HEK293T (cell line): ENCODE measurements around the gene TUT1.
"Not testable (repeated sequence)": the region's sequence is repeated elsewhere in the genome, so short reads cannot be mapped to it uniquely, and the experiment has no call there.

Source experiments
- CTCF ChIA-PET: fragments of 350-600 bp; formaldehyde crosslinking; extraction: SDS; loops from one replicate; lab custom pipeline; 2021; ENCODE audit warnings: antibody characterized with exemption, inconsistent platforms; lab: Yijun Ruan, JAX
- POLR2A ChIA-PET: fragments of 350-600 bp; formaldehyde crosslinking; extraction: SDS; loops from one replicate; lab custom pipeline; 2020; ENCODE audit warnings: antibody characterized with exemption, inconsistent platforms; lab: Yijun Ruan, JAX
- DNase-seq: peaks from one replicate; pipeline ENCODE4 v3.0.0; 2012; ENCODE audit warnings: mixed read lengths; ENCODE audit errors: extremely low spot score
- ARNT ChIP-seq: fragments of 450-650 bp; IDR thresholded peaks from 2 replicates; pipeline ENCODE4 v1.6.1; 2017; ENCODE audit warnings: mild to moderate bottlenecking
- BHLHE40 ChIP-seq: fragments of 450-650 bp; IDR thresholded peaks from 2 replicates; pipeline ENCODE4 v1.6.1; 2016; ENCODE audit warnings: mild to moderate bottlenecking, moderate library complexity, borderline replicate concordance
- CTBP1 ChIP-seq: fragments of 450-650 bp; IDR thresholded peaks from 2 replicates; pipeline ENCODE4 v1.6.1; 2016; ENCODE audit warnings: borderline replicate concordance
- ELF4 ChIP-seq: fragments of 450-650 bp; IDR thresholded peaks from 2 replicates; pipeline ENCODE4 v1.6.1; 2017; ENCODE audit warnings: antibody characterized with exemption
- FOXA1 ChIP-seq: fragments of 450-650 bp; IDR thresholded peaks from 2 replicates; pipeline ENCODE4 v1.6.1; 2016; ENCODE audit warnings: mild to moderate bottlenecking
- FOXK2 ChIP-seq: fragments of 450-650 bp; IDR thresholded peaks from 2 replicates; pipeline ENCODE4 v1.6.1; 2016; ENCODE audit warnings: mild to moderate bottlenecking
- FOXM1 ChIP-seq: fragments of 450-650 bp; IDR thresholded peaks from 2 replicates; pipeline ENCODE4 v1.6.1; 2017; ENCODE audit warnings: mild to moderate bottlenecking, borderline replicate concordance
- HDGF ChIP-seq: fragments of 450-650 bp; IDR thresholded peaks from 2 replicates; pipeline ENCODE4 v1.6.1; 2017; ENCODE audit warnings: antibody characterized with exemption, borderline replicate concordance
- L3MBTL2 ChIP-seq: fragments of 450-650 bp; conservative IDR thresholded peaks from 2 replicates; pipeline ENCODE4 v1.6.1; 2016; ENCODE audit warnings: mild to moderate bottlenecking
- LEF1 ChIP-seq: fragments of 450-650 bp; IDR thresholded peaks from 2 replicates; pipeline ENCODE4 v1.6.1; 2017; ENCODE audit warnings: mild to moderate bottlenecking, borderline replicate concordance
- NFRKB ChIP-seq: fragments of 450-650 bp; IDR thresholded peaks from 2 replicates; pipeline ENCODE4 v1.6.1; 2016; ENCODE audit warnings: mild to moderate bottlenecking, moderate library complexity
- PKNOX1 ChIP-seq: fragments of 450-650 bp; IDR thresholded peaks from 2 replicates; pipeline ENCODE4 v1.6.1; 2016
- SP1 ChIP-seq: fragments of 450-650 bp; IDR thresholded peaks from 2 replicates; pipeline ENCODE4 v1.6.1; 2017
- SUZ12 ChIP-seq: fragments of 450-650 bp; IDR thresholded peaks from 2 replicates; pipeline ENCODE4 v1.6.1; 2016; ENCODE audit warnings: mild to moderate bottlenecking
- TARDBP ChIP-seq: fragments of 450-650 bp; IDR thresholded peaks from 2 replicates; pipeline ENCODE4 v1.6.1; 2016
- ZNF384 ChIP-seq: fragments of 450-650 bp; IDR thresholded peaks from 2 replicates; pipeline ENCODE4 v1.6.1; 2016

Gene TUT1

GRCh38 chr11:62575156-62575555 lies 16.2 kb downstream of the TUT1 start:
- DNase-seq, result no peak
- ChIA-PET POLR2A (interaction anchor here (1.7 to 10.8 kb wide), 6 partner anchors 10 to 156 kb away, joined by 4 to 168 read pairs (median 18); partner anchors contain the start of genes MTA2, SCGB1A1 and TUT1), CTCF (interaction anchor here (0.7 to 1.0 kb wide), 3 partner anchors 17 to 150 kb away, joined by 3 to 4 read pairs (median 3); partner anchors contain the start of gene TUT1)
- TF ChIP-seq SP1 (no peak), PKNOX1 (no peak), CTBP1 (no peak)

- POLR2A ChIA-PET, result interaction anchor here (0.6 to 10.8 kb wide), 39 partner anchors 8 to 777 kb away, joined by 3 to 168 read pairs (median 4); partner anchors contain the start of genes AHNAK, B3GAT3, C11orf98 and CSKMT
- TF ChIP-seq FOXM1 (no peak), ARNT (no peak), SUZ12 (no peak), HDGF (no peak), FOXK2 (no peak), L3MBTL2 (no peak)
- CTCF ChIA-PET, result interaction anchor here (0.7 to 1.0 kb wide), 4 partner anchors 14 to 150 kb away, joined by 3 to 7 read pairs (median 4); partner anchors contain the start of gene TUT1
- DNase-seq, result no peak
These were observed 16.8 kb downstream of the TUT1 start for GRCh38 chr11:62574363-62575071.

GRCh38 chr11:62573592-62574362 lies 17.5 kb downstream of the TUT1 start, which contains the start of gene EEF1G:
EEF1G (minus strand) TSS chr11:62573891; CDS start chr11:62573842, 49 bp downstream.
- TF ChIP-seq NFRKB (peak; percentile 15; the same call in 1 of the 2 replicates), SP1 (no peak), PKNOX1 (peak; percentile 73), FOXA1 (no peak), LEF1 (no peak), L3MBTL2 (no peak), ELF4 (peak; percentile 41; the same call in 1 of the 2 replicates), BHLHE40 (no peak), ZNF384 (no peak)
- ChIA-PET CTCF (interaction anchor here (1.0 kb wide), 1 partner anchor 13 kb away, joined by 7 read pairs; no protein-coding TSS in a partner anchor), POLR2A (interaction anchor here (0.6 to 10.8 kb wide), 41 partner anchors 9 to 776 kb away, joined by 3 to 168 read pairs (median 4); partner anchors contain the start of genes AHNAK, B3GAT3, C11orf98 and CSKMT)
- DNase-seq, result peak; percentile 98

GRCh38 chr11:62573006-62573591 lies 18.2 kb downstream of the TUT1 start:
- CTCF ChIA-PET, result interaction anchor here (0.6 to 1.0 kb wide), 2 partner anchors 13 to 180 kb away, joined by 3 to 7 read pairs; no protein-coding TSS in a partner anchor
- DNase-seq, result no peak
- POLR2A ChIA-PET, result interaction anchor here (0.6 to 10.8 kb wide), 40 partner anchors 9 to 775 kb away, joined by 3 to 168 read pairs (median 4); partner anchors contain the start of genes AHNAK, B3GAT3, C11orf98 and CSKMT
- TF ChIP-seq SP1 (no peak), NFRKB (no peak), FOXK2 (no peak), PKNOX1 (no peak), CTBP1 (no peak), FOXM1 (no peak), L3MBTL2 (no peak), HDGF (no peak), FOXA1 (no peak), ARNT (no peak), ELF4 (no peak), BHLHE40 (no peak), ZNF384 (no peak), TARDBP (no peak), SUZ12 (no peak), LEF1 (no peak)

GRCh38 chr11:62572431-62572830 lies 18.9 kb downstream of the TUT1 start:
- ChIA-PET POLR2A (interaction anchor here (0.9 to 3.7 kb wide), 6 partner anchors 8 to 19 kb away, joined by 3 to 40 read pairs (median 7); partner anchors contain the start of gene TUT1), CTCF (no interaction called here)
- no peak for DNase-seq
- TF ChIP-seq FOXA1 (no peak), L3MBTL2 (no peak), CTBP1 (no peak), SUZ12 (no peak), NFRKB (no peak), HDGF (no peak), FOXM1 (no peak), ARNT (no peak), PKNOX1 (no peak), SP1 (no peak), BHLHE40 (no peak), FOXK2 (no peak), ZNF384 (no peak), ELF4 (no peak), LEF1 (no peak), TARDBP (no peak)

- POLR2A ChIA-PET, DNase-seq, CTCF ChIA-PET: not testable (repeated sequence)
These were observed 19.8 kb downstream of the TUT1 start for GRCh38 chr11:62571493-62571892.

- POLR2A ChIA-PET, result interaction anchor here (1.3 kb wide), 1 partner anchor 101 kb away, joined by 3 read pairs; the partner anchor contains the start of gene UQCC3
- DNase-seq, CTCF ChIA-PET: not testable (repeated sequence)
These were observed 20.4 kb downstream of the TUT1 start for GRCh38 chr11:62570903-62571302.
